SK-N-SH (cell line): ENCODE data around the gene TMEM50B. TPM values are rescaled to one million over a fixed set of nuclear protein-coding genes. Genes with fewer than 3 reads are reported as not detected.
A peak's percentile ranks its signal among the peaks of the same experiment; 100 is the strongest.

ENCODE experiments used
- CTCF ChIA-PET: fragments of 300-600, 350-600 bp; formaldehyde crosslinking; extraction: SDS; loops from one replicate; lab custom pipeline; 2021; lab: Yijun Ruan, JAX
- POLR2A ChIA-PET: fragments of 350-600 bp; sonication (Branson Sonifier 250); formaldehyde crosslinking; extraction: SDS; loops from one replicate; lab custom pipeline; 2020; ENCODE audit warnings: antibody characterized with exemption, inconsistent platforms; lab: Yijun Ruan, JAX
- DNase-seq: peaks from one replicate; pipeline ENCODE4 v3.0.0; 2012
- H2AFZ ChIP-seq: fragments of 200-600 bp; sonication (generic); 2 replicates; pipeline ENCODE4 v1.8.1; 2016; ENCODE audit warnings: antibody characterized with exemption, mild to moderate bottlenecking, low read depth
- H3F3A ChIP-seq: fragments of 200-600 bp; sonication (generic); replicated peaks from 2 replicates; pipeline ENCODE3; 2016; ENCODE audit warnings: antibody characterized with exemption, mild to moderate bottlenecking; ENCODE audit not compliant: insufficient read depth
- H3K27ac ChIP-seq, 2 experiments: fragments of 200-500 bp in 1 of 2; fragments of 200-600 bp in 1 of 2; sonication (Bioruptor generic) in 1 of 2; sonication (generic), shearing (Covaris generic) in 1 of 2; 2 replicates each; pipeline versions ENCODE4 v1.5.1 to v1.6.1; 2014 to 2016; ENCODE audit warnings: low read depth in 2 of 2, inconsistent platforms in 1 of 2, low read length in 1 of 2, mild to moderate bottlenecking in 1 of 2, mixed read lengths in 1 of 2
- H3K27me3 ChIP-seq: fragments of 200-600 bp; sonication (generic), shearing (Covaris generic); 2 replicates; pipeline ENCODE4 v1.6.1; 2016; ENCODE audit warnings: mixed run types; ENCODE audit not compliant: insufficient read depth
- H3K36me3 ChIP-seq, 2 experiments: fragments of 200-500 bp in 1 of 2; fragments of 200-600 bp in 1 of 2; sonication (Bioruptor generic) in 1 of 2; sonication (generic) in 1 of 2; replicated peaks in 1 of 2; 2 replicates each; pipeline versions ENCODE3 to v1.5.1; 2014 to 2016; ENCODE audit warnings: low read length in 1 of 2, mild to moderate bottlenecking in 1 of 2; ENCODE audit not compliant: insufficient read depth in 2 of 2, control insufficient read depth in 1 of 2
- H3K4me1 ChIP-seq, 2 experiments: fragments of 200-500 bp in 1 of 2; fragments of 200-600 bp in 1 of 2; sonication (Bioruptor generic) in 1 of 2; sonication (generic), shearing (Covaris generic) in 1 of 2; 2 replicates each; pipeline versions ENCODE4 v1.5.1 to v1.6.1; 2014 to 2016; ENCODE audit warnings: low read depth in 1 of 2, low read length in 1 of 2, mixed run types in 1 of 2; ENCODE audit not compliant: insufficient read depth in 2 of 2, control insufficient read depth in 1 of 2
- H3K4me2 ChIP-seq: fragments of 200-600 bp; sonication (generic), shearing (Covaris generic); 2 replicates; pipeline ENCODE4 v1.6.1; 2017; ENCODE audit warnings: mixed run types
- H3K4me3 ChIP-seq, 2 experiments: fragments of 200-500 bp in 1 of 2; fragments of 200-600 bp in 1 of 2; sonication (Bioruptor generic) in 1 of 2; sonication (generic), shearing (Covaris generic) in 1 of 2; 2 replicates each; pipeline versions ENCODE4 v1.5.1 to v1.8.1; 2014 to 2016; ENCODE audit warnings: low read depth in 2 of 2, inconsistent platforms in 1 of 2, low read length in 1 of 2, mild to moderate bottlenecking in 1 of 2, mixed read lengths in 1 of 2, moderate library complexity in 1 of 2
- H3K79me2 ChIP-seq: fragments of 200-600 bp; sonication (generic); 2 replicates; pipeline ENCODE4 v1.8.1; 2017; ENCODE audit warnings: mild to moderate bottlenecking; ENCODE audit not compliant: insufficient read depth
- H3K9ac ChIP-seq: fragments of 200-600 bp; sonication (generic); 2 replicates; pipeline ENCODE4 v1.6.1; 2017; ENCODE audit warnings: mixed run types
- H3K9me2 ChIP-seq: fragments of 200-600 bp; sonication (generic); 2 replicates; pipeline ENCODE4 v1.6.1; 2017; ENCODE audit warnings: mixed run types
- H3K9me3 ChIP-seq: fragments of 200-600 bp; sonication (generic); 2 replicates; pipeline ENCODE4 v1.6.1; 2017; ENCODE audit warnings: mixed run types, mild to moderate bottlenecking, moderate library complexity
- H4K20me1 ChIP-seq: fragments of 200-600 bp; sonication (generic); 2 replicates; pipeline ENCODE4 v1.6.1; 2017; ENCODE audit warnings: mild to moderate bottlenecking, mixed run types; ENCODE audit not compliant: insufficient read depth
- CHD2 ChIP-seq: fragments of 150-350 bp; IDR thresholded peaks from 2 replicates; pipeline ENCODE4 v1.6.1; 2018; ENCODE audit warnings: low read length; ENCODE audit not compliant: partially characterized antibody
- EP300 ChIP-seq, 2 experiments: IDR thresholded peaks; 2 replicates each; pipeline versions ENCODE4 v1.4.0 to v1.6.1; 2012; ENCODE audit warnings: borderline replicate concordance in 1 of 2, low read depth in 1 of 2, low read length in 1 of 2
- EZH2phosphoT487 ChIP-seq: fragments of 200-600 bp; sonication (generic); IDR thresholded peaks from 2 replicates; pipeline ENCODE4 v1.6.1; 2017; ENCODE audit warnings: low read depth, mixed run types, mild to moderate bottlenecking, antibody characterized with exemption, moderate library complexity, borderline replicate concordance
- FOSL2 ChIP-seq: IDR thresholded peaks from 2 replicates; pipeline ENCODE4 v1.4.0; 2012; ENCODE audit warnings: low read depth, mild to moderate bottlenecking, moderate library complexity, borderline replicate concordance
- FOXJ3 ChIP-seq: sonication (generic); formaldehyde crosslinking; IDR thresholded peaks from 2 replicates; pipeline ENCODE4 v1.5.1; 2020; ENCODE audit warnings: mild to moderate bottlenecking, missing genetic modification reagents
- FOXM1 ChIP-seq: IDR thresholded peaks from 2 replicates; pipeline ENCODE4 v1.4.0; 2012; ENCODE audit warnings: low read depth, mild to moderate bottlenecking
- GABPA ChIP-seq: IDR thresholded peaks from 2 replicates; pipeline ENCODE4 v1.4.0; 2012; ENCODE audit warnings: low read depth, mild to moderate bottlenecking
- GATA2 ChIP-seq: sonication (generic); formaldehyde crosslinking; IDR thresholded peaks from 2 replicates; pipeline ENCODE4 v1.5.0; 2020; ENCODE audit warnings: mild to moderate bottlenecking, missing genetic modification reagents
- JUND ChIP-seq: IDR thresholded peaks from 2 replicates; pipeline ENCODE4 v1.4.0; 2012
- MAX ChIP-seq: IDR thresholded peaks from 2 replicates; pipeline ENCODE4 v1.4.0; 2012; ENCODE audit warnings: low read depth
- MEF2A ChIP-seq: IDR thresholded peaks from 2 replicates; pipeline ENCODE4 v1.4.0; 2012; ENCODE audit warnings: low read depth, borderline replicate concordance
- POLR2AphosphoS5 ChIP-seq: IDR thresholded peaks from 2 replicates; pipeline ENCODE4 v1.6.1; 2012; ENCODE audit warnings: low read depth, low read length
- RAD21 ChIP-seq: IDR thresholded peaks from 2 replicates; pipeline ENCODE4 v1.6.1; 2012; ENCODE audit warnings: mild to moderate bottlenecking, low read length
- RCOR1 ChIP-seq: fragments of 150-350 bp; IDR thresholded peaks from 2 replicates; pipeline ENCODE4 v1.6.1; 2017; ENCODE audit warnings: antibody characterized with exemption, low read length
- REST ChIP-seq: IDR thresholded peaks from 2 replicates; pipeline ENCODE4 v1.6.1; 2012; ENCODE audit warnings: mild to moderate bottlenecking, low read depth, low read length, moderate library complexity
- RFX5 ChIP-seq: IDR thresholded peaks from 2 replicates; pipeline ENCODE4 v1.6.1; 2012; ENCODE audit warnings: mild to moderate bottlenecking, improper control_type of control experiment, low read length
- RXRA ChIP-seq: IDR thresholded peaks from 2 replicates; pipeline ENCODE4 v1.4.0; 2012; ENCODE audit warnings: low read depth, mild to moderate bottlenecking, borderline replicate concordance
- SIN3A ChIP-seq: IDR thresholded peaks from 2 replicates; pipeline ENCODE4 v1.6.1; 2012; ENCODE audit warnings: low read depth, mild to moderate bottlenecking, low read length, moderate library complexity, borderline replicate concordance
- TEAD4 ChIP-seq: IDR thresholded peaks from 2 replicates; pipeline ENCODE4 v1.4.0; 2012; ENCODE audit warnings: mild to moderate bottlenecking, borderline replicate concordance; ENCODE audit not compliant: insufficient read depth
- USF2 ChIP-seq: fragments of 150-350 bp; IDR thresholded peaks from 2 replicates; pipeline ENCODE4 v1.6.1; 2017; ENCODE audit warnings: antibody characterized with exemption, low read length, low read depth, borderline replicate concordance
- YY1 ChIP-seq: IDR thresholded peaks from 2 replicates; pipeline ENCODE4 v1.4.0; 2012; ENCODE audit warnings: low read depth, mild to moderate bottlenecking
- ZBTB33 ChIP-seq: IDR thresholded peaks from 2 replicates; pipeline ENCODE4 v1.4.0; 2012; ENCODE audit warnings: low read depth, borderline replicate concordance
- WGBS: methylation state at CpG from one replicate; pipeline ENCODE4 v1.1.6; 2017; ENCODE audit warnings: low lambda C conversion rate; 5-methylcytosine and 5-hydroxymethylcytosine counted together
- polyA plus RNA-seq, 3 experiments: library from polyadenylated mRNA; depleted of rRNA; stranded (reverse); fragments of >200 nt; gene quantifications; 2 replicates each; pipeline ENCODE4 v1.2.3, GENCODE V29; 2012
- TF ChIP-seq, protein P1 (sequence below): fragments of 150-350 bp; IDR thresholded peaks from 2 replicates; pipeline ENCODE4 v1.6.1; 2016; ENCODE audit warnings: mild to moderate bottlenecking, low read depth, low read length
- TF ChIP-seq, protein P2 (sequence below): IDR thresholded peaks from 2 replicates; pipeline ENCODE4 v1.4.0; 2012; ENCODE audit warnings: low read depth, borderline replicate concordance

Gene TMEM50B
- polyA plus RNA-seq, 1 of the 3 experiments (the other 2 are of a cell fraction), result 27.3 TPM

DNA sequence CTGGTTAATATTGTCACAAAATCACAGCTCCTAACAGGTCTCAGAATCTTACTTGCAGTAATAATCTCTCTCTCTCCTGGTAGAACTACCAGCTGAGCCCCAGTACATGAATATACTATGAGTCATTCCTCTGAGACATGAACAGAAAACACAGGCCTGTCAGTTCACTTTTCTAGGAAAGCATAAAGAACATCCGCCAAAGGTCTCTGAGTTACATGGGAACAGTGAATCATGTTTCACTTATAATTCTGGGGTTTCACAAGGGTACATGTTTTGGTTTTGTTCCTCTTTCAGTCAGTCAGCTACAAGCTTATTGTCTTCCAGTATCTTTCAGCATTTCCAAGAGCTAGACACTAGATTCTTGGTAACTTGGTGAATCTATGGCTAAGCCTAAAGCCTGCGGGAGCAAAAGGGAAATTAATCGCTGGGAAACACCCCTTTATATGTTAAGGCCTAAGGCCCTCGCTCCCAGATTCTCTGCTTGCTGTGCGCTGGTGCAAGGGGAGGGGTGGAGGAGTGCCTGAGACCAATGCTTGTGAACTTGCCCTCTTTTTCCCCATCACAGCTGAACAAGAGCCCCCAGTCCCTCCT is 44.9 kb downstream of the TMEM50B start:
- peaks cover 10% of the 10 kb centered on the region for H4K20me1 ChIP-seq
- no peaks in the 10 kb centered on the region for H3K27me3 ChIP-seq
- no peaks in the 10 kb centered on the region for H3K9me2 ChIP-seq
- H3K4me3 ChIP-seq, result no peak overlapping the region
- H3K9ac ChIP-seq, result peak overlapping the region; percentile 13; the same call in 1 of the 2 replicates
- H3K9me3 ChIP-seq, result no peaks in the 10 kb centered on the region
- H3K79me2 ChIP-seq, result no peaks in the 10 kb centered on the region
- 71% methylated on average over 5 of the region's 5 CpGs for WGBS
- ChIA-PET POLR2A (no interaction called here), CTCF (interaction anchor here (1.2 to 4.1 kb wide), 2 partner anchors 11 to 74 kb away, joined by 3 to 16 read pairs; no protein-coding TSS in a partner anchor)
- H3K36me3 ChIP-seq, result peaks cover 47 to 72% of the 10 kb centered on the region in 2 experiments
- no peak overlapping the region for H2AFZ ChIP-seq
- peak overlapping the region; percentile 26; the same call in 1 of the 2 replicates for H3K4me2 ChIP-seq
- DNase-seq, result no peak
- H3F3A ChIP-seq, result peaks cover 44% of the 10 kb centered on the region
- peak overlapping the region; percentile 48 to 87; a peak in 3 of 4 replicates for H3K27ac ChIP-seq
- peaks cover 0 to 16% of the 10 kb centered on the region in 2 experiments; a peak in 2 of 4 replicates for H3K4me1 ChIP-seq
- TF ChIP-seq USF2 (no peak), TEAD4 (no peak), GABPA (no peak), GATA2 (no peak), RCOR1 (no peak), EZH2phosphoT487 (no peak), SIN3A (peak; percentile 70; the same call in 1 of the 2 replicates), ZBTB33 (no peak), FOXM1 (no peak), YY1 (no peak), FOSL2 (peak; percentile 93), RFX5 (no peak), EP300 (IDR thresholded peaks at IDR 0.05; ENCODE audit: borderline replicate concordance in 1 of 2, low read depth in 1 of 2, low read length in 1 of 2) (peak in 1 of 2 experiments; percentile 35; a peak in 1 of 4 replicates), JUND (peak; percentile 84), CHD2 (no peak), RXRA (0 out of 2 replicates have a peak, but pooled peaks have one; percentile 27), REST (no peak), MEF2A (no peak), POLR2AphosphoS5 (no peak), FOXJ3 (CRISPR knock-in tag) (no peak), RAD21 (no peak), MAX (peak; percentile 44; the same call in 1 of the 2 replicates)
- TF ChIP-seq, protein P1, sequence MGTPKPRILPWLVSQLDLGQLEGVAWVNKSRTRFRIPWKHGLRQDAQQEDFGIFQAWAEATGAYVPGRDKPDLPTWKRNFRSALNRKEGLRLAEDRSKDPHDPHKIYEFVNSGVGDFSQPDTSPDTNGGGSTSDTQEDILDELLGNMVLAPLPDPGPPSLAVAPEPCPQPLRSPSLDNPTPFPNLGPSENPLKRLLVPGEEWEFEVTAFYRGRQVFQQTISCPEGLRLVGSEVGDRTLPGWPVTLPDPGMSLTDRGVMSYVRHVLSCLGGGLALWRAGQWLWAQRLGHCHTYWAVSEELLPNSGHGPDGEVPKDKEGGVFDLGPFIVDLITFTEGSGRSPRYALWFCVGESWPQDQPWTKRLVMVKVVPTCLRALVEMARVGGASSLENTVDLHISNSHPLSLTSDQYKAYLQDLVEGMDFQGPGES, result no peak
- TF ChIP-seq, protein P2, sequence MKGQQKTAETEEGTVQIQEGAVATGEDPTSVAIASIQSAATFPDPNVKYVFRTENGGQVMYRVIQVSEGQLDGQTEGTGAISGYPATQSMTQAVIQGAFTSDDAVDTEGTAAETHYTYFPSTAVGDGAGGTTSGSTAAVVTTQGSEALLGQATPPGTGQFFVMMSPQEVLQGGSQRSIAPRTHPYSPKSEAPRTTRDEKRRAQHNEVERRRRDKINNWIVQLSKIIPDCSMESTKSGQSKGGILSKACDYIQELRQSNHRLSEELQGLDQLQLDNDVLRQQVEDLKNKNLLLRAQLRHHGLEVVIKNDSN, result no peak
